DMS 273 (cell line): ENCODE measurements around the gene SYCN.
A peak's percentile ranks its signal among the peaks of the same experiment; 100 is the strongest.

Experiments used
- DNase-seq: peaks from one replicate; lab custom pipeline; 2025; ENCODE audit not compliant: unreplicated experiment; lab: John Stamatoyannopoulos, UW

Gene SYCN

GRCh38 chr19:39172700-39173501 is 31.2 kb downstream of the SYCN start:
- no peak for DNase-seq

- peak; percentile 83 for DNase-seq
Measured at GRCh38 chr19:39171479-39172465, 32.3 kb downstream of the SYCN start.

GRCh38 chr19:39170386-39171231 is 33.5 kb downstream of the SYCN start:
- peak; percentile 39 for DNase-seq

- DNase-seq = no peak
Measured at GRCh38 chr19:39169143-39169810, 34.8 kb downstream of the SYCN start.

- no peak for DNase-seq
Measured at GRCh38 chr19:39168258-39169142, 35.6 kb downstream of the SYCN start.

- no peak for DNase-seq
Measured at GRCh38 chr19:39167461-39168257, 36.4 kb downstream of the SYCN start.

- peak; percentile 90 for DNase-seq
Measured at GRCh38 chr19:39166571-39167391, 37.3 kb downstream of the SYCN start.

- DNase-seq = no peak
Measured at GRCh38 chr19:39165857-39166256, 38.2 kb downstream of the SYCN start.

- no peak for DNase-seq
Measured at GRCh38 chr19:39164289-39164688, 39.8 kb downstream of the SYCN start.

- DNase-seq = no peak
Measured at GRCh38 chr19:39163621-39164020, 40.4 kb downstream of the SYCN start.

- no peak for DNase-seq
Measured at GRCh38 chr19:39162441-39163043, 41.5 kb downstream of the SYCN start.

- DNase-seq = no peak
Measured at GRCh38 chr19:39160889-39161672, 43.0 kb downstream of the SYCN start.

GRCh38 chr19:39160523-39160861 is 43.6 kb downstream of the SYCN start:
- DNase-seq = no peak

- no peak for DNase-seq
Measured at GRCh38 chr19:39158646-39159260, 45.3 kb downstream of the SYCN start.

GRCh38 chr19:39157997-39158389 is 46.1 kb downstream of the SYCN start:
- DNase-seq = no peak

GRCh38 chr19:39157275-39157996 is 46.6 kb downstream of the SYCN start:
- DNase-seq = no peak
